ENCODE measurements around the gene TOMM6.

Gene TOMM6

DNA sequence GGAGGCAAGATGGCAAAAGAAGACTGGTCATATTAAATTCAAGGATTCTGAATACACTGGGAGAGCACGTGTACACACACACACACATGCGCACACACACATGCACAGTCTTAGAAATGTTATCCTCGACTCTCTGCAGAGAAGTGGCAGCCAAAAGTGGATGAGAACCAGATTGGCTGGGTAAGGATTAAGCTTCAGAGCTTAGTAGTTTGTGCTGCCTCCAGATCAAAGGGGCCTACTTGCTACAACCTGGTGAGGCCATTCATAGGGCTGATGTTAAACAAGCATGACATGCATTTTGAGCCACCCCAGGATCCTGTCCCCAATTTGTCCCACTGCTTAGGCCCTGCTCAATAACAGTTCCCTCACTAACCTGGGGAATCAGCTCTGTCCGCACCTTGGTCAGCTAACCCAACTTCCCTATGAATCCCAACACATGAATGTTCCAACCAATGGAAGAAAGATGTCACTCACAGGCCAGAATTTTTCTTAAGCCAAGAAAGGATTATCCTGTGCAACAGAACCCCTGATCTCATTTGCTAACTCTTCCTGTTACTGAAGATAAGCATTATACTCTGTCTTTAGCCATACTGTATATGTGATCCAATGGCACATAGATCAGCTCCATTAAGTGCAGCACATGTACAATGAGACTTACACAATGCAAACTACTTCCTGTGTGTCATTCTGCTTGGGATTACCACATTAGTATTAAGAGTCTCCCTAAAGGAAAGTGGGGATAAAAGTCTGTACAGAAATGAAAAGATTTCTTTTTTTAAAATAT, 31.0 kb downstream of the TOMM6 start:
- no peak overlapping the region for H3K27ac ChIP-seq
- TF ChIP-seq, protein P1, sequence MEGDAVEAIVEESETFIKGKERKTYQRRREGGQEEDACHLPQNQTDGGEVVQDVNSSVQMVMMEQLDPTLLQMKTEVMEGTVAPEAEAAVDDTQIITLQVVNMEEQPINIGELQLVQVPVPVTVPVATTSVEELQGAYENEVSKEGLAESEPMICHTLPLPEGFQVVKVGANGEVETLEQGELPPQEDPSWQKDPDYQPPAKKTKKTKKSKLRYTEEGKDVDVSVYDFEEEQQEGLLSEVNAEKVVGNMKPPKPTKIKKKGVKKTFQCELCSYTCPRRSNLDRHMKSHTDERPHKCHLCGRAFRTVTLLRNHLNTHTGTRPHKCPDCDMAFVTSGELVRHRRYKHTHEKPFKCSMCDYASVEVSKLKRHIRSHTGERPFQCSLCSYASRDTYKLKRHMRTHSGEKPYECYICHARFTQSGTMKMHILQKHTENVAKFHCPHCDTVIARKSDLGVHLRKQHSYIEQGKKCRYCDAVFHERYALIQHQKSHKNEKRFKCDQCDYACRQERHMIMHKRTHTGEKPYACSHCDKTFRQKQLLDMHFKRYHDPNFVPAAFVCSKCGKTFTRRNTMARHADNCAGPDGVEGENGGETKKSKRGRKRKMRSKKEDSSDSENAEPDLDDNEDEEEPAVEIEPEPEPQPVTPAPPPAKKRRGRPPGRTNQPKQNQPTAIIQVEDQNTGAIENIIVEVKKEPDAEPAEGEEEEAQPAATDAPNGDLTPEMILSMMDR (IDR thresholded peaks at IDR 0.05) = no peak
- no peak for TF ChIP-seq ZFX (IDR thresholded peaks at IDR 0.05; ENCODE audit: borderline replicate concordance)

DNA sequence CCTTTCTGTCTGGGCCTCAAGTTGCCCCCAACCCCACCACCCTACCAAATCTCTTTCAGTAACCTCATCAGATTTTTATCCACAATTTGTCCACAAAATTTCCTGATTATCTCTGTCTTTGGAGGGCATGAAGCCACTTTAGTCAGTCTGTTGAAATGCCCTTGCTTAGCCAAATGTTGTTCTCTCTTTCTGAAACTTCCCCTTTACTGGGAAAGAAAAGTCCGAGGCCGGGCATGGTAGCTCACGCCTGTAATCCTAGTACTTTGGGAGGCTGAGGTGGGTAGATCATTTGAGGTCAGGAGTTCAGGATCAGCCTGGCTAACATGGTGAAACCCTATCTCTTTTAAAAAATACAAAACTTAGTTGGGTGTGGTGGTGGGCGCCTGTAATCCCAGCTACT, 33.8 kb downstream of the TOMM6 start:
- no peak for TF ChIP-seq ZFX (IDR thresholded peaks at IDR 0.05; ENCODE audit: borderline replicate concordance)
- TF ChIP-seq, protein P1 (IDR thresholded peaks at IDR 0.05) = no peak
- H3K27ac ChIP-seq = no peak overlapping the region

DNA sequence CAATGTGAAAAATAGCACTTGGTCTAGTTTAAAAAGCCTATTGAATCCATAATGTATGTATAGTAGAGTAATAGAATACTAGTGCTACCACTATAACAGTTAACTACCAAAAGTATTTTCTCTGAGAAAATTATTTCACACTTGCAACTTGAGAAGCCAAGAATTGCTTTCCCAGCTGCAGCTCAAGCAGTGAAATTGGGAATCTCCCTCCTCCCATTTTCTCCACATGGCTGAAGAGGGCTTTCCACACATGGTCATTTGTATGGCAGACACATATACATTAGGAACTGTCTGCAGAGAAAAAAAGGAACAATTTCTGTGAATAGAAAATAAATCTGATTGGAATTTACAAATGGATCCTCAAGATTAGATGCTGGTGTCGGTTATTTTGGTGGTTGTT, 34.5 kb downstream of the TOMM6 start:
- TF ChIP-seq ZFX (IDR thresholded peaks at IDR 0.05; ENCODE audit: borderline replicate concordance) = no peak
- TF ChIP-seq, protein P1 (IDR thresholded peaks at IDR 0.05) = no peak
- no peak overlapping the region for H3K27ac ChIP-seq

- no peak for TF ChIP-seq ZFX (IDR thresholded peaks at IDR 0.05; ENCODE audit: borderline replicate concordance)
- TF ChIP-seq, protein P1 (IDR thresholded peaks at IDR 0.05) = no peak
- H3K27ac ChIP-seq = no peak overlapping the region
Observed at GRCh38 chr6:41823178-41823577, 35.7 kb downstream of the TOMM6 start.

- no peak overlapping the region for H3K27ac ChIP-seq
- TF ChIP-seq, protein P1 (IDR thresholded peaks at IDR 0.05) = no peak
- TF ChIP-seq ZFX (IDR thresholded peaks at IDR 0.05; ENCODE audit: borderline replicate concordance) = no peak
Observed at GRCh38 chr6:41824571-41825569, 37.4 kb downstream of the TOMM6 start.

- TF ChIP-seq, protein P1 (IDR thresholded peaks at IDR 0.05) = no peak
- TF ChIP-seq ZFX (IDR thresholded peaks at IDR 0.05; ENCODE audit: borderline replicate concordance) = no peak
- H3K27ac ChIP-seq = no peak overlapping the region
Observed at GRCh38 chr6:41826343-41827022, 39.0 kb downstream of the TOMM6 start.

Measured in 22Rv1 (cell line).